GM18873 (cell line): ENCODE results near the gene PLS1.
"Not testable (repeated sequence)": the region's sequence is repeated elsewhere in the genome, so short reads cannot be mapped to it uniquely, and the experiment has no call there.

ENCODE experiments used
- ATAC-seq: cut with Tn5 transposase; IDR thresholded peaks from one replicate; pipeline ENCODE4 v1.9.1; 2021; ENCODE audit warnings: mild to moderate bottlenecking, moderate library complexity, moderate number of reproducible peaks; ENCODE audit not compliant: unreplicated experiment, low FRiP score

The PLS1 gene

GRCh38 chr3:142690613-142691012, 94.4 kb downstream of the PLS1 start:
- no peak for ATAC-seq

DNA sequence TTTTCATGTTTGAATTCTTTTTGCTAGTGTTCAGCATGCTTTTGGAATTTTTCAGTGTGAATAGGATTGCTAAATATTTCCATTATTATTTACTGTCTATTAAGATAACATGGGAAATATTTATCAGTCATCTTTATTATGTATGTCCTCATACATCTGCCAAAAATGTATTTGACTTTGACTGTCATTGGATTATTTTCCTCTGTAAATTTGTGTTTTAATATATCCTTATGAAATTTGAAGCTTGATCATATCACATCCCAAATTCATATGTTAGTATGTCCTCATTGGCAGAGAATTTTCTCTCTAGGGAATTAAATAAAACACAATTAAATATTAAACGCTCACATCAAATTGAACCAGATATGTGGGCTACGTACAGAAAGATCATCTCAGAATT, 95.3 kb downstream of the PLS1 start:
- ATAC-seq: no peak

GRCh38 chr3:142693136-142693853, 97.1 kb downstream of the PLS1 start:
- no peak for ATAC-seq

DNA sequence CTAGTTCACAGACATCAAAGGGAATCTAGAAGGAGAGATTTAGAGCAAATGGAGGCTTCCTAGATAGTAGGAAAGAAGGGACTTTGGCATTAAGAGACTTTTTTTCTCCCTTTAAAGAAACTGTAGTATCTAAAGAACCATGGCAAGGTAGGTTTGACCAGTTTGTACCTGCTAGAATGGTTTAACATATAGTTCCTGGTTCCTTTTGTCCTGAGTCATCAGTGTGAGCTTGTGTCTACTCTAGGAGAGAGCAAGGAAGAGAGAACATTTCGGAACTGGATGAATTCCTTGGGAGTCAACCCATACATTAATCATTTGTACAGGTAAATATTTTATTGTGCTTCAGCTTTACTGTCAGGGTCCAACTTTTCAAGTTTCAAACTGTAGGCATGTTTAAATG, 98.0 kb downstream of the PLS1 start:
- ATAC-seq: no peak

GRCh38 chr3:142705198-142705597, 109.0 kb downstream of the PLS1 start:
- ATAC-seq: no peak

DNA sequence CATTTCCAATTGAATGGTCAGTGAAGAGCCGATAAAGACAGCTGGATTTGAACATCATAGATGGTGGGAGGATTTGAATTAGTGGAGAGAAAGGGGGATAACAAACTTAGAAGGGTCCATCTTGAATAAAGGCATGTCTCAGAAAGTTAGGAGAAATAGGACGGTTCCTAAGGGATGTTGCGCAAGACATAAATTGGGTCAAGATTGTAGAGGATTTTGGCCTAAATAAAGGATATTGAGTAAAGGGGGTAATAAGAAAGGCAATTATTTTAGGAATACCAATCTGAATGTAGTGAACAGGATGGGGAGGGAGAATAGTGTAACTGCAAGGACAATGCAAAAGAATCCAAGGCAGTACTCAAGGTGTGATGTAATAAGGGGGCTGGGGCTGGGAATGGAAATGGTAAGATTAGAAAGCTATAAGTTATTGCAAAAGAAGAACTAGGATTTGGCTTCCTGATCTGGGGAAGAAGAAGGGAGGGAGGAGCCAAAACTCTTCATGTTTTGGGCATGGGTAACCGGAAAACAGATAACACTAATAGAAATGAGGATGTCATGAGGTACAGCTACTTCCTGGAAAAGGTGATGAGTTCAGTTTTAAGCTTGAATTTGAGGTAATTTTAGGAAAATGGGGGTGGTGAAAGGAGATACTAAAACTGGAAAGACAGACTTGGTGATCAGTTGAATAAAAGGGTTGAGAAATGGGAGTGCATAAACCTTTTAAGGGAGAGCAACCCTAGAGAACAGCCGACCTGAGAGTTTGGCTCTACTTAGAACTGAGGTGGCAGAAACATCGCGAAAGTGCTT, 110.3 kb downstream of the PLS1 start:
- no peak for ATAC-seq

- ATAC-seq: no peak
These were observed 113.0 kb downstream of the PLS1 start for GRCh38 chr3:142709207-142709606.

- not testable (repeated sequence) for ATAC-seq
These were observed 118.7 kb downstream of the PLS1 start for GRCh38 chr3:142714882-142715281.

- ATAC-seq: no peak
These were observed 119.9 kb downstream of the PLS1 start for GRCh38 chr3:142716102-142716501.

GRCh38 chr3:142723665-142723967, 127.4 kb downstream of the PLS1 start:
- no peak for ATAC-seq

DNA sequence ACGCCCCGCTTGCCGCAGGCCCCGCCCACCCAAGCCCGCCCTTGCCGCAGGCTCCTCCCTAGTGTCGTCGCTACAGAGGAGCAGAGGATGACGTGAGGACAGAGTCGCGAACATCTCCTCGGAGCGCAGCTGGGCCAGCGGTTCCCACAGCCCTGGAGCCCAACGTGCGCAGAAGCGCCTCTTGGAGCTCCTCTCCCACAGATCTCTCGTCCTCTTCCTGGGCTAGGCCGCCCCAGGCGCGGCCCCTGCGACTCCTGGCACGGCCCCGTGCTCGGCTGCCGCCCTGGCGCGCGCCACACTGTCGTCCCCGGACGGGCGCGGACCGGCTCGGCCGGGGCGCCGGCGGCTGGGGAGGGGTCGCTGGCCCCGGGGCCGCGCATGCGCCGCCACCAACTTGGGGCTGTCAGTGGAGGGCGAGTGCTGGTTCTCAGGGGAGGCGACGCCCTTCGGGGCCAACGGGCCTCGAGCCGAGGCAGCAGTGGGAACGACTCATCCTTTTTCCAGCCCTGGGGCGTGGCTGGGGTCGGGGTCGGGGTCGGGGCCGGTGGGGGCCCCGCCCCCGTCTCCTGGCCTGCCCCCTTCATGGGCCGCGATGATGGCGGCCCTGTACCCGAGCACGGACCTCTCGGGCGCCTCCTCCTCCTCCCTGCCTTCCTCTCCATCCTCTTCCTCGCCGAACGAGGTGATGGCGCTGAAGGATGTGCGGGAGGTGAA, 127.9 kb downstream of the PLS1 start, which contains the start of gene TRPC1:
TRPC1 (plus strand) TSS at position 67 of the 714 bp plus-strand sequence; CDS start at position 593, 526 bp downstream.
- peak; percentile 82 for ATAC-seq

- ATAC-seq: peak; percentile 14
These were observed 128.6 kb downstream of the PLS1 start for GRCh38 chr3:142724682-142725356.

GRCh38 chr3:142725357-142725739, 129.2 kb downstream of the PLS1 start:
- ATAC-seq: no peak

DNA sequence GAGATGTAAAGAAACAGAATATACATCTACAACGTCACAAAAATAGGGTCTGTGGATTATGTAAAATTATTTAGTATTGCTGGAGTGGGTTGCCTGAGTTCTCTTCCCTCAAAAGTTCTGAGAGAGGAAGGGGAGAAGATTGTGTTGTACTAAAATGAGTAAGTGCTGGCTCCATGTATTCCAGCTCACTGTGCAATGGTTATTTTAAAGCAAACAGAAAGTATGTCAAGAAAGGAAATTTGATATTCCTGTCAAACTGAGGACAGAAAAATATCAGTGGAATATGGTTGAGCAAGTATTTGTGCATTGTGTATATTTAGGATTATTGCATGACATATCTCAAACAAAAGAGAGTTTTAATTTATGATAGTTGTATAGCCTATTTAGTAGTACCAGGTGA, 129.8 kb downstream of the PLS1 start:
- no peak for ATAC-seq

DNA sequence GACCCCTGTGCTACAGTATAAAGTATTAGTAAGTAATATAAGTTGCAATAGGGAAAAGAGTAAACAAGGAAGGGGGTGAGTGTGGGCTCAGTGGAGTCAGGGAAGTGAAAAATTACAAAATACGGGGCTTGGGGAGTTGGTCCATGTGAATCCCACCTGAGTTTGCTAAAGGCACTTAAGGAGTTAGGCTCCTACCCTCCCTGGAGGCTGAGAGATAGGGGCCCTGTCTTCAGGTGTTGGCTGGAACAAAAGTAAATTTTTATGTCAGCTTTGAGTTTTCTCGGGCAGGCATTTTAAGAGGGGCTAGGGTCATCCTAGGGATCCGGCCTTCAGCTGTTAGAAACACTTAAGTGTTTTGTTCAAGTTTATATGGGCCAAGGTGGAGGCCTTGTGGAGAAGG, 135.9 kb downstream of the PLS1 start:
- ATAC-seq: no peak

DNA sequence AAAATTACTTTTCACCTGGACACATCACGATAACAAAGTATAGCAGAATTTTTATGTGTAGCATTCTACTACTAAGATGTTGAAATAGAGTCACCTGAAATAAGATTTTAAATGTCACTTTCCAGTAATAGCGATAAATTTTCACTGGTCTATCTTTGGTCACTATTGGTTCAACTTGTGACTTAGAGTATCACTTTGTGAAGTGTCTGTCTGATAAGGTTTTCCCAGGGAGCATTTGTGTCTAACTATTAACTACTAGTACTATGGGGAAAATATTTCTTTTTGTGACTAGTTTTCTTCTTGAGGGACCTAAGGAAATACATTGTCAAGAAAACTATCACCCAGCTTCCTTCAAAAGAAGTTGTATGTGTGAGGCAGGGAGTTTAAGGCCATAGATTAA, 138.6 kb downstream of the PLS1 start:
- no peak for ATAC-seq

DNA sequence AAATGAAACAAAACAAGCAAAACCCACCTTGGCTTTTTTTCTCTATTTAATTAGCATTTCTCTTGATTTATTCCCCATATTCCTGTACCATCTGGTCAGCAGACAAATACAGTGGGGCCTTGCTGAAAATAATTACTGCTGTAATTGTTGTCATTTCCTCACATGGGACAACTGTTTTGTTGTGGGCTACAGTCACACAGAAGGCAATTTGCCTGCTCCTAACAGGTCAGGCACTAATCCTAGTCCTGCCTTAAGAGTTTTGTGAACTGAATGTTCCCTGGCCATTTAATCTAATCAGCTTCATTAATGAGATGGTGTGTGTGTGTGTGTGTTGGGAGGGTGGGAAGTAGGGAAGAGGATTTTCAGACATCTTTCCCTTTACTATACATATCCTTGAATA, 139.3 kb downstream of the PLS1 start:
- no peak for ATAC-seq

GRCh38 chr3:142738396-142738795, 142.2 kb downstream of the PLS1 start:
- ATAC-seq: no peak

- ATAC-seq: no peak
These were observed 150.5 kb downstream of the PLS1 start for GRCh38 chr3:142746646-142747045.

DNA sequence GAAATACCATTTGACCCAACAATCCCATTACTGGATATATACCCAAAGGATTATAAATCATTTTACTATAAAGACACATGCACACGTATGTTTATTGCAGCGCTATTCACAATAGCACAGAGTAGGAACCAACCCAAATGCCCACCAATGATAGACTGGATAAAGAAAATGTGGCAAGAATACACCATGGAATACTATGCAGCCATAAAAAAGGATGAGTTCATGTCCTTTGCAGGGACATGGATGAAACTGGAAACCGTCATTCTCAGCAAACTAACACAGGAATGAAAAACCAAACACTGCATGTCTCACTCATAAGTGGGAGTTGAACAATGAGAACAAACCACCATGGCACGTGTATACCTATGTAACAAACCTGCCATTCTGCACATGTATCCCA, 154.3 kb downstream of the PLS1 start:
- ATAC-seq: not testable (repeated sequence)

DNA sequence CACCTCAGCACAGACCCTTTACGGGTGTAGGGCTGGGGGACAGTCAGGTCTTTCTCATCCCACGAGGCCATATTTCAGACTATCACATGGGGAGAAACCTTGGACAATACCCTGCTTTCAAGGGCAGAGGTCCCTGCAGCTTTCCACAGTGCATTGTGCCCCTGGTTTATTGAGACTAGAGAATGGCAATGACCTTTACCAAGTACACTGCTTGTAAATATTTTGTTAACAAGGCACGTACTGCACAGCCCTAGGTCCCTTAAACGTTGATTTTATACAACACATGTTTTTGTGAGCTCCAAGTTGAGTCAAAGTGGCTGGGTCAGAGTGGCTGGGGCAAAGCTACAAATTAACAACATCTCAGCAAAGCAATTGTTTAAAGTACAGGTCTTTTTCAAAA, 156.4 kb downstream of the PLS1 start:
- ATAC-seq: not testable (repeated sequence)
